ENCODE measurements around the gene IQSEC3.
A peak's percentile ranks its signal among the peaks of the same experiment; 100 is the strongest.
"Not testable (repeated sequence)": the region's sequence is repeated elsewhere in the genome, so short reads cannot be mapped to it uniquely, and the experiment has no call there.

IQSEC3 gene

GRCh38 chr12:177980-178828 is 111.6 kb downstream of the IQSEC3 start:
- no peak for DNase-seq (ENCODE audit: low read depth in 2 of 2)

- no peak for DNase-seq (ENCODE audit: low read depth in 2 of 2)
Observed at GRCh38 chr12:178829-179109, 112.2 kb downstream of the IQSEC3 start.

- no peak for DNase-seq (ENCODE audit: low read depth in 2 of 2)
Observed at GRCh38 chr12:179131-179884, 112.7 kb downstream of the IQSEC3 start.

- DNase-seq (ENCODE audit: low read depth in 2 of 2), result no peak
Observed at GRCh38 chr12:179885-180284, 113.3 kb downstream of the IQSEC3 start.

GRCh38 chr12:180445-180844 is 113.9 kb downstream of the IQSEC3 start:
- DNase-seq (ENCODE audit: low read depth in 2 of 2), result no peak

GRCh38 chr12:181921-182320 is 115.4 kb downstream of the IQSEC3 start:
- no peak for DNase-seq (ENCODE audit: low read depth in 2 of 2)

GRCh38 chr12:182381-182892 is 115.9 kb downstream of the IQSEC3 start:
- DNase-seq (ENCODE audit: low read depth in 2 of 2), result no peak

- DNase-seq (ENCODE audit: low read depth in 2 of 2), result no peak
Observed at GRCh38 chr12:184811-185575, 118.4 kb downstream of the IQSEC3 start.

GRCh38 chr12:185576-185955 is 119.0 kb downstream of the IQSEC3 start:
- DNase-seq (ENCODE audit: low read depth in 2 of 2), result no peak

GRCh38 chr12:186006-186625 is 119.5 kb downstream of the IQSEC3 start:
- no peak for DNase-seq (ENCODE audit: low read depth in 2 of 2)

GRCh38 chr12:187986-188909 is 121.7 kb downstream of the IQSEC3 start:
- DNase-seq (ENCODE audit: low read depth in 2 of 2), result not testable (repeated sequence)

GRCh38 chr12:188910-189621 is 122.5 kb downstream of the IQSEC3 start:
- peak; percentile 31 to 33 for DNase-seq (ENCODE audit: low read depth in 2 of 2)

GRCh38 chr12:189622-189962 is 123.0 kb downstream of the IQSEC3 start:
- DNase-seq (ENCODE audit: low read depth in 2 of 2), result no peak

- no peak for DNase-seq (ENCODE audit: low read depth in 2 of 2)
Observed at GRCh38 chr12:190881-191280, 124.3 kb downstream of the IQSEC3 start.

GRCh38 chr12:191541-191940 is 125.0 kb downstream of the IQSEC3 start:
- no peak for DNase-seq (ENCODE audit: low read depth in 2 of 2)

GRCh38 chr12:193261-193660 is 126.7 kb downstream of the IQSEC3 start:
- DNase-seq (ENCODE audit: low read depth in 2 of 2), result no peak

GRCh38 chr12:194276-194675 is 127.7 kb downstream of the IQSEC3 start:
- no peak for DNase-seq (ENCODE audit: low read depth in 2 of 2)

- DNase-seq (ENCODE audit: low read depth in 2 of 2), result no peak
Observed at GRCh38 chr12:195156-195555, 128.6 kb downstream of the IQSEC3 start.

GRCh38 chr12:195951-196350 is 129.4 kb downstream of the IQSEC3 start:
- no peak for DNase-seq (ENCODE audit: low read depth in 2 of 2)

GRCh38 chr12:196436-196835 is 129.9 kb downstream of the IQSEC3 start:
- no peak for DNase-seq (ENCODE audit: low read depth in 2 of 2)
